GM19351 (cell line): Measurements from ENCODE around the gene PDSS2.
"Not testable (repeated sequence)": the region's sequence is repeated elsewhere in the genome, so short reads cannot be mapped to it uniquely, and the experiment has no call there.

Source experiments
- ATAC-seq: cut with Tn5 transposase; IDR thresholded peaks from one replicate; pipeline ENCODE4 v1.9.1; 2021; ENCODE audit warnings: mild to moderate bottlenecking, moderate library complexity; ENCODE audit not compliant: unreplicated experiment

PDSS2 gene

GRCh38 chr6:107230448-107230847, 228.9 kb downstream of the PDSS2 start:
- no peak for ATAC-seq

- ATAC-seq = no peak
Measured at GRCh38 chr6:107230024-107230423, 229.3 kb downstream of the PDSS2 start.

DNA sequence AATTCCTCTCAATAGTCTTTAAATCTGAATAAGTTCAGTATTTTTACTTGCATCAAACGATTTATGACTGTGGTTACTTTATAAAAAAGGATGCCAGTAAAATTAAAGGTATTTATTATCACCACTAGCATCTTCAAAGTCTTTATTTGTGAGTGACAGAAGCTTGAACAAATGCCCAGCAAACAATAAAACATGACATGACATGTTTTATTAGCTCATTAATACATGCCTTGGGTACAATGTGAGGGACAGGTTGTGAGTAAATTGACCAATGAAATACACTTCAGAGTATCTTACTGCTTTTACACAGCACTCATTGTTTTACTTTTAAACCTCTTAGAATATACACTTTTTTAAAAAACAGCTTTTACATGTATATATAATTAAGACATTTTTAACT, 230.6 kb downstream of the PDSS2 start:
- no peak for ATAC-seq

DNA sequence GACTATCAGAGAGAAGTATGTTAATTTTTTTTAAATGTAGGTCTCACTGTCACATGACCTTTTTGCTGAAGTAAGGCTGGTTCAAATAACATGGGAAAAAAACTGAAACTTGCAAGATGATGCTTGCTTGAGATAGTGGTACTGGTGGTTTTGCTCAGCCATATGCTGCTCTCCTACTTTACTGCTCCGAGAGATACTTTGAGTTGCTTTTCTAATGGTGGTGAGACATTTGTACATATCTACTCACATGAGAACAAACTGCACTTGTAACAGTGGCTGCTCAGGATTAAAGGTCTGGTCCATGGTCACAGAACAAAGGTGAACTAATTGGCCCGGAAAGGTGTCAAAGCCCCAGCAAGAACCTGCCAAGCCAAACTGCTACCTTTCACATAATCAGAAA, 237.8 kb downstream of the PDSS2 start:
- ATAC-seq = no peak

- ATAC-seq = no peak
Measured at GRCh38 chr6:107219851-107220250, 239.5 kb downstream of the PDSS2 start.

DNA sequence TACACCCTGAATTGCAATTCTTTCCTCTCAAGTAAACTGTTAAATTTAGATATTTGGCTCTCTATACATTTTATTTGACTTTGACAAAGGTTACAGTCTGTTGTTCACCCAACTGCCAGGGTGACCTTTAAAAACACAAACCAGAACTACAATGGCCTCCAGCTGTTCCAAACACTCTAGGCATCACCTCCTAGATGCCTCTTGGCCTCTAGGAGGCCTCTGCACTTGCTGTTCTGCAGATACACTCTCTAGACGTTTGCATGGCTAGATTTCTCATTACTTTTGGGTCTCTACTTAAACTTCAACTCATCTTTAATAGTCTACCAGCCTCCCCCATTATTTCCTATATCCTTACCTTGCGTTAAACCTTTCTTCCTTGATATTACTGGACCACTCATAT, 241.2 kb downstream of the PDSS2 start:
- no peak for ATAC-seq

DNA sequence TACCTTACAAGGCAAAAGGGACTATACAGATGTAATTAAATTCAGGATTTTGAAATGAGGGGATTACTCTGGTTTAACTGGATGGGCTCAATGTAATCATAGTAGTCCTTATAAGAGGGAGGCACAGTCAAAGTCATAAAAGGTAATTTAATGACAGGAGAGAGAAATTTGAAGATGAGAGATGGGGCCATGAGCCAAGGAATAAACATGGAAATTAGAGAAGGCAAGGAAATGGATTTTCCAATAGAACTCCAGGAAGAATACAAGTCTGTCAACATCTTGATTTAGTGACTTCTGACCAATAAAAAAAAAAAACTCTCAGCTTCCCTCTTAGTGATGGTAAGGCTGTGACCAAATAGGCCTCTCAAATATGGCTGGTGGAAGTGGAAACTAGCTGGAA, 242.1 kb downstream of the PDSS2 start:
- ATAC-seq = no peak

DNA sequence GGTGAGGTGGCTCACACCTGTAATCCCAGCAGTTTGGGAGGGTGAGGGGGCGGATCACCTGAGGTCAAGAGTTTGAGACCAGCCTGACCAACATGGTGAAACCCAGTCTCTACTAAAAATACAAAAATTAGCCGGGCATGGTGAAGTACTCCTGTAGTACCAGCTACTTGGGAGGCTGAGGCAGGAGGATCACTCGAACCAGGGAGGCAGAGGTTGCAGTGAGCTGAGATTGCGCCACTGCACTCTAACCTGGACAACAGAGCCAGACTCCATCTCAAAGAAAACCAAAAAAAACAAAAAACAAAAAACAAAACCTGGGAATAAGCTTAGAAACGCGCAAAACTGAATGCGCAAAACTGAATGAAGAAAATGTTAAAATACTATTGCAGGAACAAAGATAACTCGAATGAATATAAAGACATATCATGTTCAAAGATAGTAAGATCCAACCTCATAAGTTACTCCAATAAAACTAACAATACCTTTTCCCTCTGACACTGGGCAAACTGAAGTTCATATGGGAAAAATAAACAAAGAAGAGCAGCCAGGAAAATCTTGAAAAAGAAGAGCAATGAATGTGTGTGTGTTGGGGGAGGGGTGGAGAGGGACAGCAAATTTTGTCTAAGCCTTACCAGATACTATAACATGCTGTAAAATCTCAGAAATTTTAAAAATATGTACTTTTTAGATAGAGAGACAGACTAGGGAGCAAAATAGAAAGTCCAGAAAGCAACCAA, 243.0 kb downstream of the PDSS2 start:
- ATAC-seq = no peak

- no peak for ATAC-seq
Measured at GRCh38 chr6:107215334-107215733, 244.0 kb downstream of the PDSS2 start.

GRCh38 chr6:107214655-107215054, 244.7 kb downstream of the PDSS2 start:
- no peak for ATAC-seq

DNA sequence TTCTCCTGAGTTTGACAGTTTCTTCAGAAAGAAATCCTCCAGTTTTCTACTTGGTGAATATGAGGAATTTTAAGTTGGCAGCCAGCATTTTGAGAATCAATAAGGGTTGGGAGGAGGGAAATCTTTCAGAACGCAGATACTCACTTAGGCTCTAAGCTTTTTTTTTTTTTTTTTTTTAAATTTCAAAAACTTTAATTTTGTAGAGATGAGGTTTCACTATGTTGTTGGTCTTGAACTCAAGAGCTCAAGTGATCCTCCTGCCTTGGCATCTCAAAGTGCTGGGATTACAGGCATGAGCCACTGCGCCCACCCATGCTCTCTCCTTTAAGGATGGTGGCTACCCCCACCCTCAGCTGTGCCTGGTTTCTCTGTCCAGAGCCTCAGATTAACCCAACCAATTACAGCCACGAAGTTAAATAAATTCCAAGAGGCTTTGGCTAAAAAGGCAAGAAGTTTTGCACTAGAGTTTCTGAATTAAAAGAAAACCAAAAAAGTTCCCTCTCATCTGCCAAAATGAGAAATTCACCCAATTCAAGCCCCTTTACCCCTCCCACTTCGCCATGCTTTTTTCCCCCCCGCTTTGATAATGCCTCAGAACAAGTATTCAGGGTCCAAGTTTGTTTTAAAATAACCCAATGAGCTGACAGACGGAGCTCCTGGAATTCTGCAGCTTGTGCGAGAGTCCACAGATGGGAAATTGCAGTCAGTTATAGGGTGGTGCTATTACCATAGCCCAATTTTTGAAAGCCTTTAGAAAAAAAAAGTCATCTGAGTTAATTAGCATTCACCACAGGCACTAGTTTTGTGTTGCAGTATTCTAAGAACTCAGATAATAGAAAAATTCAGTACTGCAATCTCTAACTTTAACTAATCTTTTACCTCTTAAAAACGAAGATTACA, 249.7 kb downstream of the PDSS2 start:
- no peak for ATAC-seq

DNA sequence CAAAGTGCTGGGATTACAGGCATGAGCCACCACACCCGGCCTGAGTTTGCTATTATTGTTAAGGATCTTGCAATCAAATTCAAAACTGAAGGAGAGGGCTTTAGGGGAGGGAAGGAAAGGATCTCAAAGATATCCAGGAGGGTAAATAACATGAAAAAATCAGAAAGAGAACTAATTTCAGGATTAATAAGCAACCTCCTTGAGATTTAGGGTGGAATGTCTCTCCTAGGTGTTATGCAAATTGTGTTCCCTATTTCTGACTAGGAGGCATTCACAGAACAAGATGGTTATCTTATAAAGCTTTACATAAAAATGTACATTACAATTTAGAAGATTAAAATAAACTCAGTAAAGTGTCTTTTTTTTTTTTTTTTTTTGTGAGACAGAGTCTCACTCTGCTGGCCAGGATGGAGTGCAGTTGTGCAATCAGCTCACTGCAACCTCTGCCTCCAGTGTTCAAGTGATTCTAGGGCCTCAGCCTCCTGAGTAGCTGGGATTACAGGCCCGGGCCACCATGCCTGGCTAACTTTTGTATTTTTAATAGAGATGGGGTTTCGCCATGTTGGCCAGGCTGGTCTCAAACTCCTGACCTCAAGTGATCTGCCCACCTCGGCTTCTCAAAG, 252.0 kb downstream of the PDSS2 start:
- ATAC-seq = no peak

- no peak for ATAC-seq
Measured at GRCh38 chr6:107205058-107205998, 254.0 kb downstream of the PDSS2 start.

DNA sequence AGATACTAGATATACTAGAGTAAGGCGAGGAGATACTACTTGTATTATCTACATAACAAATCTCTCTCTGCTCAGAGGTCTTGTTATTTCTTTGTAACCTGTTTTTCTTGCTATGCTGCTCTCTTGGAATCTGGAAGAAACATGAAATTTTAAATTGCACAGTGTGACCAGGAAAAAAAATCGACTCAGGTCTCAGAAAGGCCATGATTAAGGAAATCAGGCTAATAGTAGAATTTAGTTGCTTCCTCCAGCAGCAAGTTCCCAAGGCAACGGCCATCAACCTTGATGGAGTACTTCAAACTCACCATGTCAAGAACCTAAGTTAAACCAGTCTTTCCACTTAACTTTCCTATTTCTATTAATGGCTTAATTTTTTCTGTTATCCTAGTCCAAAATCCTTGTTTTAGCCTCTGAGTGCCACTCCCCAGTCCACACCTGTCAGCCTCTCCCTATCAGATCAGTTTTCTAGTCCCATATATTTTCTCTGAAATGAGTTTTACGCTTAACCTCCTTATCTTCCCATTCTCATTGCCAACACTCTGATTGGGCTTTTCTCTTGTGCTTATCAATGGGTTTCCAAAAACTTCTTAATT, 256.4 kb downstream of the PDSS2 start:
- no peak for ATAC-seq

GRCh38 chr6:107198631-107199416, 260.5 kb downstream of the PDSS2 start:
- ATAC-seq = no peak

DNA sequence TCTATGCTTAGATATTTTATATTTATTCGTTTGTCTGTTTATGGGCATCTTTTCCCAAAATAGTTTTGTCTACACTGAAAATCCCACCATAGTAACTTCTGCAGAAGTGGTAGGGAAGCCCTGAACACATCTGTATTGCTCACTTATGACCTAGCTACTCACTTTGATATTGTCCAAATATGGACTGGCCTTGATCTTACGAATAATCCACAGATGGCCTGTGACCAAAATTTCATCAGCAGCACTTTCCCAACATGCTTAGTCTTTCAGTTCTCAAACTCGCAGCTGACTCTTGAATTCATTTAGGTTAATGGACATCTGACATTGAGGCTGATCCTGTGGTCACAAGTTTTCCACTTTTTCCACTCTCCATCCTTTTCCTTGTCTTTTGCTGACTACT, 263.2 kb downstream of the PDSS2 start:
- no peak for ATAC-seq

DNA sequence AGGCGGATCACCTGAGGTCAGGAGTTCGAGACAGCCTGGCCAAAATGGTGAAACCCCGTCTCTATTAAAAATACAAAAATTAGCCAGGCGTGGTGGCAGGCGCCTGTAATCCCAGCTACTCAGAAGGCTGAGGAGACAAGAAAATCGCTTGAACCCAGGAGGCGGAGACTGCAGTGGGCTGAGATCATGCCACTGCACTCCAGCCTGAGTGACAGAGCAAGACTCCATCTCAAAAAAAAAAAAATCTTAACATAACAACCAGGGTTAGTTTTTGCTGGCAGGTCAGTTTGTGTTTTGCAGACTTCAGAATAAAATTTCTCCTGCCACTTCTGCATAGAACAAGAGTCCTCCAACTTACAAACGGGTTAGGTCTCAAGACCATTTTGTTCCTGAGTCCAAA, 264.6 kb downstream of the PDSS2 start:
- not testable (repeated sequence) for ATAC-seq

DNA sequence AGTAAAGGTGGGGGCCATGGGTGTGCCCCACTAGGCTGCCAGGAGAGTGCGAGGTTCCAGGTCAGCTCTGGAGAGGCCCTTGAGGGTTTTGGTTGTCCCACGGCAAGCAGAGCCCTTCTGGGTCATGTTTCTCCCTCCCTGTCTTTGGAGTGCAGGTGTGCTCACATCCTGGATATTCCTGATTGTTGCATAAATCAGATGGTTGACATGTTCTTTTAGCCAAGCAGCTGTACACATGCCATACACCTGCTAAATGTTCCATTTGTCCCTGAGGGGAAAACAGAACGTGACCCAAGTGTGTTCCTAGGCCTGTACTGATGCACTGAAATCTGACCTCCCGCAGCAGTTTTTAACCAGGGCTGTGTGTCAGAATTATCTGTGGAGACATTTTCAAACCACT, 266.5 kb downstream of the PDSS2 start:
- ATAC-seq = no peak

GRCh38 chr6:107187630-107188029, 271.7 kb downstream of the PDSS2 start:
- ATAC-seq = no peak
